ENCODE results near the gene CROCC2.

The CROCC2 gene

DNA sequence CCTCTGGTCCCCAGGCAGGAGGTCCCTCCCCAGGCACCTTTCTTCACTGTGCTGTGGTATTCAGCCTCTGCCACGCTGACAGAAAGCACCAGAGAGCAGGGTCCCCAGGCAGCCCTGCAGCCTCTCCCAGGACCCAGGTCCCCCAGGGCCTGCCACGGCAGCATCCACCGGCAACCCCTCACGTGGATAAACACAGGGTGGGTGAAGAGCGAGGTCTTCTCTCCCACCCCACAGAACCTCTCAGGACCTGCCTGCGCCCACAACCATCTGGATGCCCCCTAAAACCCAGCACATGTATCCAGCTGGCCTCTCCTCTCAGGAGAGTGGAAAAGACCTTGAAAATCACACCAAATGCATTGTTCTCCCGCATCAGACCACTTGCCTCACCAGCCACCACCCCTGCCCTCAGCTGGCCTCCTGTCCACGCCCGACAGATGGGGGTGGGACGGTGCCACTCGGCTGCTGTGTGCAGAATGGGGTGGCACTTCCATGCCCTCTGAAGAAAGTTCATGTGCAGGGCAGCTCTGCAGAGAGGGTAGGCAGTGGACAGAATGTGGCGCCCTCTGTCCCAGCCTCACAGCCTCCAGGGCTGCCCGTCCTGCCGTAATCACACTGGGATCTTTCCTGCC lies 4.0 kb upstream of the CROCC2 start:
- H3K4me3 ChIP-seq (ENCODE audit: low read depth, low read length): no peak overlapping the region
- no peak for DNase-seq (ENCODE audit: low read depth, low spot score)
- TF ChIP-seq CTCF (IDR thresholded peaks at IDR 0.05; ENCODE audit: low read depth, low read length): no peak
- in situ Hi-C loops (cut with HindIII; ENCODE audit: low sequenced_read_pairs): no loop called here

DNA sequence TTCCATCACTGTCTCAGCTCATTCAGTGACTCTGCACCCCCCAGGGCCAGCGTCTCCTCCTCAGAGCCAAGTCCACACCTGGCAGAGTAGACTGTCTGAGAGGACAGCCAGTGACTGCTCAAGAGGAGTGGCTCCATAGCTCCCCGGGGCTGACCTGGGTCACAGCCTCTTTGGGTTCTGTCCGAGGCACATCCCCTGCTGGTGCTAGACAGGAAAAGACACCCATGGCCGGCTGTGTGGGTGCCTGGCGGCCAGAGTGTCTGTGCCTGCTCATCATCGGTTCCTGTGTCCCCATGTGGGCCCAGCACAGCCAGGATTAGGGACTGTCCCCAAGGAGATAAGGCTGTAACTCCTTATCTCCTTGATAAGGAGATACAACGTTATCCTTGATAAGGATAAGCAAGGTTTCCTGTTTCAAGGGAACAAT lies 3.5 kb upstream of the CROCC2 start:
- no peak for DNase-seq (ENCODE audit: low read depth, low spot score)
- in situ Hi-C loops (cut with HindIII; ENCODE audit: low sequenced_read_pairs): no loop called here
- no peak for TF ChIP-seq CTCF (IDR thresholded peaks at IDR 0.05; ENCODE audit: low read depth, low read length)
- H3K4me3 ChIP-seq (ENCODE audit: low read depth, low read length): no peak overlapping the region

DNA sequence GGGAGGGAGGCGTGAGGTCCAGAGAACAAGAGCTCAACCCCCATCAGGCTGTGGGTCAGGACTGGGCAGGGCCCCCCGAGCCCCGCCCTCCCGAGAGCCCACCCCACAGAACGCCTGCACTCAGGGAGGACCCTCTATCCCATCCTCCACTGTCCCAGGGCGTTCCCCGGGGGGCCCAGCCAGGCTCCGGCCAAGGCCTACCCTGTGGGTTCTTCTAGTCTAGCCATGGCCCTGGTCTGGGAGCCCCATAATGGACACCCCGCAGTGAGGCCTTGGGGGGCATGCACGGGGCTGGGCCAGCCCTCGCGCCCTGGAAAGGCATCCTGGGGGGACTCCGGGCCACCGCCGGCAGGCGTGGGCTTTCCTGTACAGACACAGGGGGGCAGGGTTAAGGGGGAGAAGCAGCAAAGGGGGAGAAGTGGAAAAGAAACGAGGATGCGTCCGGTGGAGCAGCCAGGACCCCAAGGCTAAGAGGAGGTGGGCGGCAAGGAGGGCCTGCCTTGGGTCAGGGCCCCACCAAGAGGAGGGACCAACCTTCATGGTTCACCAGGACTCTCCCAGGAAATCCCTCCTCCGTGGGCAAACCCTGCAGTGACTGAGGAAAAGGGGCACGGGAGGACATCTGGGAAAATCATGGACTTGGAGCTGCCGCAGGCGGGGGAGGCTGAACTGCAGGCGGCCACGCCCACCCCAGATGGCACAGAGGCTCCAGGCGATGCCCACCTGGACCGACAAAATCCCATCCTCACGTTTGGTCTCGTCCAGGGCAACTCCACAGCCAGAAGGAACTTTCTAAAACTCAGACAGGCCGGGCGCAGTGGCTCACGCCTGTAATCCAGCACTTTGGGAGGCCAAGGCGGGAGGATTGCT lies 2.7 kb upstream of the CROCC2 start:
- in situ Hi-C loops (cut with HindIII; ENCODE audit: low sequenced_read_pairs): no loop called here
- no peak overlapping the region for H3K4me3 ChIP-seq (ENCODE audit: low read depth, low read length)
- no peak for DNase-seq (ENCODE audit: low read depth, low spot score)
- TF ChIP-seq CTCF (IDR thresholded peaks at IDR 0.05; ENCODE audit: low read depth, low read length): no peak

DNA sequence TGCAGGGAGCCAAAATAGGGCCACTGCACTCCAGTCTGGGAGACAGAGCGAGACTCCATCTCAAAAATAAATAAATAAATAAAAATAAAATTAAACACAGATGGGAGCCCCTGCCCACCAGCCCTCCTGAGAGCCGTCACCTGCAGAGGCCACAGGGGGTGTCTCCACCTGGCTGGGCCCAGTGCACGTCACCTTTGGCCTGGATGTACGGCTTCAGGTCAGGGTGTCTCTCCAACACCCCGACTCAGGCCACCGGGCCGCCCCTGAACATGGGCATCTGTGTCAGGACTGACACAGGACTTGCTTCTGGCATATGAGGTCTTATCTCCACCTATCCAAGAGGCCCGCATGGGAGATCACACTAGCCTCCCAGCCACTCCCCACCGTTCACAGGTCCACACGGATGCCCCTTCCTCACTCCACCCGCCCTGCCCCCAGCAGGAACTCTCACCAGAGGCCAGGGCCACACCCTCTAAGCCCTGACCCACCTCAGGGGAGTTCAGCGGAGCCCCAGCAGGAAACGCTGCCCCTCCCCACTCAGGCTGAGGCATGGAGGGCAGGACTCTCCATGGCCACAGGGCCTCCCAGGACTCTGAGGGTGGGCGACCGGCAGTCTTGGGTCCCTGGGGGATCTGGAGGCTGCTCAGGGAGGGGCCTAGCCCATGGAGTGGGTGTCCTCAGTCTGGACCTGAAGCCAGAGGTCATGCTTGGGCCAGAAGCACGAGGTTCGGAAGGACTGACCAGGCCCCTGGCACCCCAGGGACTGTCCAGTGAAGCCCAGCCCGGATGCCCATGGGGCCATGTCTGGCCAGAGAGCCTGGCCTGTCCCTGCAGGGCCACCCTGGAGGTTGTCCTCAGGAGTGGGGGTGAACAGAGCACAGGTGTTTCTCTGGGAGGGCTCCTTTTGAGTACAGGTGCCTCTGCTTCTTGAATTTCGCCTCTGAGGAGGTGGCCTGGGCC lies 1.6 kb upstream of the CROCC2 start:
- DNase-seq (ENCODE audit: low read depth, low spot score): no peak
- in situ Hi-C loops (cut with HindIII; ENCODE audit: low sequenced_read_pairs): no loop called here
- no peak overlapping the region for H3K4me3 ChIP-seq (ENCODE audit: low read depth, low read length)
- no peak for TF ChIP-seq CTCF (IDR thresholded peaks at IDR 0.05; ENCODE audit: low read depth, low read length)

GRCh38 chr2:240905176-240905781 lies 857 bp upstream of the CROCC2 start:
- DNase-seq (ENCODE audit: low read depth, low spot score): no peak
- no peak overlapping the region for H3K4me3 ChIP-seq (ENCODE audit: low read depth, low read length)
- in situ Hi-C loops (cut with HindIII; ENCODE audit: low sequenced_read_pairs): no loop called here
- TF ChIP-seq CTCF (IDR thresholded peaks at IDR 0.05; ENCODE audit: low read depth, low read length): no peak
